GM10847 (cell line): ENCODE results near the gene MCM3.

ENCODE experiments used
- POLR2A ChIP-seq: IDR thresholded peaks from 2 replicates; pipeline ENCODE4 v1.6.1; 2011; ENCODE audit not compliant: insufficient read length; ENCODE audit errors: extremely low read depth

MCM3 gene

DNA sequence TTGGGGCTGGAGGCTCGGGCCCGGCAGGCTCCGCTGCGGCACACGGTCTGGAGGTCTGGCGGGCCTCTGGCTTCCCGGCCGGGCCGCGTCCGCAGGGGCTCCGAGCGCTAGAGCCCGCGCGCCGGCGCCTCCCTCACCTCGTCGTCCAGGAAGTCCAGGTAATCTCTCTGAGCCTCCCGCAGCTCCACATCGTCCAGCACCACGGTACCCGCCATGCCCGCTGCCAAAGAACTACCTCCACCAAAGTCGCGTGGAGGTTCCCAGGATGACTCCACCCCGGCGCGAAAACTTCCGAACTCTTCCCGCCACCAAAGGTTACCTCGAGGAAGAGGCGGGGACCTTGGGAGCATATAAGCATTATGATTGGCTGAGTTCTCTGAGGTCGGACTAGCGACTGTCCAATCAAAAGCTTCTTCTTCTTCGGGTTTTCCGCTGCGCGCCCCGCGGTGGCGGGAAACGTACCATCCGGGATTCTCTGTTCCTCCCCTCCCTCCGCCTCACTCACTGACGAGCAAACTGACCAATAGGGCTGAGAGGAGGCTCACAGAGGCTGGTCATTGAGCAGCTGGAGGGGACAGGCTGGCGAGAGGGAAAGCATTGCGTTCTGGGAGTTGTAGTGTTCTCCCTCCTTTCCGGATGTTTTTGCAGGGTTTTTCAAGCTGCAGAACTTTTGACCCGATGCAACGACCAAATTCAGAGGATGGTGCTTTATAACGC is at the start of gene MCM3:
Gene MCM3 (minus strand): TSS at position 283 of the 717 bp plus-strand sequence. CDS start 68 bp downstream, at position 215.
- peak; percentile 47 for TF ChIP-seq POLR2A

DNA sequence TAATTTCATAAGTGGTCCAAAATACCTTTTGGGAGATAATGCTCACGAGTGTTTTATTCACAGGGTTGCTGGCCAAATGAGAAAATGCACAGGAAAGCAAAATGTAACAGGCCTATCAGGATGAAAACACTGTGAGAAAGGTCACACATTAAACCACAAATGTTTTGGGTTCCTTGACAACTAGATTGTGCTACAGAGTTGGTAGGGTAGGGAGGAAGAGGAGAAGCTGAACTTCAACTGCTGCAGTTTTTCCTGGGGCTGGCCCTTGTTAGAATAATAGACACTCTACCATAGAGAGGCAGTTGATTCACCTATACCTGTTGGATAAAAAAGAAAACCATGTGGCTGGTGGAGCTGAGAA is 49.3 kb upstream of the MCM3 start:
- no peak for TF ChIP-seq POLR2A

DNA sequence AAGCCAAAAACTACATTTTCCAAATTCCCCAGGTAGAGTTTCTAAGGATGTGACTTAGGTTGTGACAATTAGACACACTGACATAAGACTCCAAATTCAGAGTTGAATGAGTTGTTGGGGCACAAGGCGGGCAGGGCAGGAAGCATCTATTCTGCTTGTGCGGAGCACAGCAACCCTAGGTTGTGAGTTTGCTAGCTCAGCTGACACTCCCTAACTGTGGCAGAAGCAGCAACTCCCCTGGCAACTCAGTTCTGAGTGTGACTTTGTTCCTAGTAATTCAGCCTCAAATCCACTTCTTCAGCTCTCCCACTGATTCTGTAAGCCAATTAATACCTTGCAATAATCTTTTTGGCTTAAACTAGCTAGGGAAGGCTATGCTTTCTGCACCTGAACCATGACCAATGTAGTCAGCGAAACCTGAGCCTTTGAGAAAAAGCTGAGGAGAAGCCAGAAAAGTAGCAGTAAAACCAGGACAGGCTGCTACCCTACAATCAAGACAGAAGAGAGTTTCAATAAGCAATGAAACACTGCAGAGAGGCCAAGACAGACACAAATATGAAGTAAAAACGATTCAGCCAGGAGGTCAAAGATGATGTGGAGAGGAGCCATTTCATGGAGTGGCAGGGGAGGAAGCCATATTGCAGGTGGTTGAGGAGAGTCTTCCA is 47.4 kb upstream of the MCM3 start:
- no peak for TF ChIP-seq POLR2A

DNA sequence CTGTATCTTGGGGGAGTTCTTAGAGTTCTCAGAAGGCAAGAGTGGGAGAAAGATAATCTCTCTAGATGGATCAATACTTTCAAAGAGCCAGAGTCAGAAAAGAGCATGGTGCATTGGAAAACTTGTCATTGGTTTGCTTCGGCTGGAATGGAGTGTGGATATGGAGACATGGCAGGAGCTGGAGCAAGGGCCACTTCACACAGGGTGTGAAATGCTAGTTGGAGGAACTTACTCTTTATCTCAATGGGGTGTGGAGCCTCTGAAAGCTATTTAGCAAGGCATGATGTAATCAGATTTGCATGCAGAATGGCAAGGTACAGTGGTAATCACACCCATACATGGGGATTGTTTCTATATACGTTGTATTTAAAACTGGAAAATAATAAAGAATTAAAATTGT is 45.9 kb upstream of the MCM3 start:
- no peak for TF ChIP-seq POLR2A

DNA sequence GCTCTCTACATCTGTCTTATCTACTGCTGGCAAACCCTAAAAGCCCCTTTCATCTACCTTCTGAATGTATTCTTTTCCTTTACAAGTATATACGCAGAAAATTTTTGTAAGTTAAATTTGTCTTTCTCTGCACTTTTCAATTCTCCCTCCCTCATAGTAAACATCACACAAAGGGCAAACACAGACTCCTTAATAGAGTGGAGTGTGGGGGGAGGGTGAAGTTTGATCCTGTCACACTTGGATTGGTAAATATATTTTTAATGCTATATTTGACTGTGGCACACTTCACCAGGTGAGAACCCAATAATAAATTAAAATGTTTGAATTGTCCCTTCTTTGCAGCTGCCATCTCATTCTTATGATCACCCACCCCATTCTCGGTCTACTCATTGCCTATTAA is 44.2 kb upstream of the MCM3 start:
- TF ChIP-seq POLR2A, result no peak

DNA sequence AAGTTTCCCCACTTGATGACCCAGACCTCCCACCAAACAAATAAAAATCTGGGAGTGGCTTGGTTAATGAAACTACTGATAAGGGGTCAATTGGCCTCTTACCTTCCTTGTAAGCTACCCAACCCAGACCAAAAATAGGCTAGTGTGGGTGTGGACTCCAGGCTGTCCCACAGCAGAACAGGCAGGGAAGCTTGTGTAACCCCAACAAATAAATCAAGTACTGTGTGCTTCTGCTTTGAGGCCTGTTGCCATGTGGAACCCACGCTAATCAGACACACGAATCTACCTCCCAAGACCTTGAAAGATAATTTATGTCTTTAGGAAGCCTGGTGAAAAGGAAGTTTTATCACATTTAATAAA is 43.7 kb upstream of the MCM3 start:
- no peak for TF ChIP-seq POLR2A

DNA sequence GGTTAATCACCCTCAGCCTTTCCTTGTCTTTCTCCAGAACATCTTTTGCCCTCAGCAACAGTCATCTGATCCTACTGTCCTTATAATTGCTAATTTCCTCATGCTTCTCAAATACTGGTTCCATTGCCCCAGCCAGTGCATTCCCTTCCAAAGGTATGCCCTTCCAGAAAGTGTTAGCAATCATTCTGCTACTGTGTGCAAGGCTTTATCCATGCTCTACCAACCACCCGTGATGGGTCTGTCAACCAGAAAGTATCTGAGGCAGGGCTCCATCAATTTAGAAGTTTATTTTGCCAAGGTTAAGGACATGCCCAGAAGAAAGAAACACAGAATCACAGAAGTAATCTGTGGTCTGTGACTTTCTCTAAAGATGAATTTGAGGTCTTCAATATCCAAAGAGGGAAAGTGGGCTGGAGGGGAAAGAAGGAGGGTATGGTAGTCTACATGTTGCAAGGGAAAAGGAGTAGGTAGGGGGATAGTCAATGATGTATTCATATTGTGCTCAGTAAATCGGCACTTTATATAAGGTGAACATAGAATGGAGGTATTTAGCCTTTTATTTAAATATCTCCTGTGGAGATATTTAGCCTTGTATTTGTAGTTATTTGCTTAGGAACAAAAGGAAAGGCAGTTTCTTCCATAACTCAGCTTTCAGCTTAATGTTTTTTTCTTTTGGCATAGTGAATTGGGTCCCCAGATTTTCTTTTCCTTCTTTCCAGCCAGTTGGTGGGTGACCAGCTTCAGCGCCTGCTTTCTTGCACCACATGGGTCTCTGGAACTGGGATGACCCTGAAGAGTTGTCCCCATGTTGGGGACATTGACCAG is 42.2 kb upstream of the MCM3 start:
- no peak for TF ChIP-seq POLR2A

DNA sequence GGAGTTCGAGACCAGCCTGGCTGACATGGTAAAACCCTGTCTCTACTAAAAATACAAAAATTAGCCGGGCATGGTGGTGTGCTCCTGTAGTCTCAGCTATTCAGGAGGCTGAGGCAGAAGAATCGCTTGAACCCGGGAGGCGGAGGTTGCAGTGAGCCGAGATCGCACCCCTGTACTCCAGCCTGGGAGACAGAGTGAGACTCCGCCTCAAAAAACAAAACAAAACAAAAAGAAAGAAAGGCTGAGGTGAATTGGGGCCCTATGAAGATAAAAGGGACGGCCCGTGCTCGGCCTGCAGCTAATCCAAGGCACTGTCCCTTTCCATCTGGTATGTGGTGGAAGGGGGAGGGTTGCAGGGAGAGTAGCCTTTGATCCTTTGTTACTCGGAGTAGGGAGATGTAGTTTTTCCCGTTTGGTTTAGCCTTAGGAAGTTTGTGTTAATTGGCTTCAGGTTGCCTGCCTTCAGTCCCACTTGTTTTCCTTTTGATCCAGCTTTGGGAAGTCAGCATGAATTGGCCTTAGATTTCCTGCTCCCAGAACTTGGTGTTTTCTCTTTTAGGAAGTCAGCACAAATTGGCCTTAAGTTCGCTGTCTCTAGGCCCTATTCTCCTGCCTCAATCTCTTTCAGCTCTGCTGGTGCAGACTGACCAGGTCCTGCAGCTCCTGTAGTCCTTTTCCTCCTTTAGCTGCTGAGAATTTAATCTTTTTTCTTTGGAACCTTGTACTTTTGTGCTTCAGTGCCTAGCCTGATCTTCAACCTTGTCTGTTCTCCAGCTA is 41.3 kb upstream of the MCM3 start:
- TF ChIP-seq POLR2A, result no peak

DNA sequence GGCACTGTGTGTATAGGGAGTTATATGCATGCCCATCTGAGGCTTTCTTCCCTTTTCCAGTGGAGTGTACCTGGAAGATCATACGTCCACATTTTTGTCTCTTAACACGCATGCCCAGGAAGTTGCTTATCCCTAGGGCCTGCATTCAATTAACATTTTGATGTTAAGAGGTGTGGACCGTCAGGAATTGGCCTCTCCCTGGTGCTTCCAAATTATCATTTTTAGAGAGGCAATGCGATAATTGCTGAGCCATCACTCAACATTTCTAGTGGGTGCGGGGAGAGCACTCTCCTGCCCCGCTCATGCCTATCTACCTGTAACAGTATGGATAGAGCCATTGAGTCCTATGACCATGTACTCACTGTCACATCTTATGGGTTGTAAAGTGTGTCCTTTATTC is 39.6 kb upstream of the MCM3 start:
- no peak for TF ChIP-seq POLR2A

DNA sequence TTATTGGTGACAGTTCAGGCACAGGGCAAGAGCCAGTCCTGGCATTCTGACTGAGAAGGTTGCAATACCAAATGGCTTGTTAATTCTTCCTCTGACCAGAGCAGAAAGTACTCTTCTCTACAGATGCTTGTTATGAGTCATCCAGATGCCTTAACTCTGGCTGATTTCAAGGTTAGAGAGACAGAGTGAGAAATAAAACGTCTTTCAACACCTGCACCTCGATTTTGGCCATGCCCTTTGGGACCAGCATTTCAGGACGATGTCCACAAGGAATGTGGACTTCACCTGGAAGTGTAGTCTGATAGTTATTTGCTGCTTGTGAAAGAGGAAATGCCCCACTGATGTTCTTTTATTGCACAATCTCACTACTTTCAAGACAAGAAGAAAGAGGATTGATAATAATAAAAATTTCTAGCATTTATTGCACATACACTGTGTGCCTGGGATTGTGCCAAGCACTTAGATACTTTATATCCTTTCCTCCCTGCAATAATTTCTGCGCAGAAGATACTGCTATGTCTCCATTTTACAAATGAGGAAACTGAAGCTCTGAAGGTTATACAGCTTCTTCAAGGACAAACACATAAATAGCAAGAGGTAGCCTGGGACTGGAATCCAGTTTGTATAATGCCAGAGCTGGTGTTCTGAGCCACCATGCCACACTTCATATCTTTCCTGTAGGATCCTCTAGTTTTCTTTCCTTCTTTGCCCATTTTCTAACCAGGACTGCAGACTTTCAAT is 33.5 kb upstream of the MCM3 start:
- TF ChIP-seq POLR2A, result no peak

DNA sequence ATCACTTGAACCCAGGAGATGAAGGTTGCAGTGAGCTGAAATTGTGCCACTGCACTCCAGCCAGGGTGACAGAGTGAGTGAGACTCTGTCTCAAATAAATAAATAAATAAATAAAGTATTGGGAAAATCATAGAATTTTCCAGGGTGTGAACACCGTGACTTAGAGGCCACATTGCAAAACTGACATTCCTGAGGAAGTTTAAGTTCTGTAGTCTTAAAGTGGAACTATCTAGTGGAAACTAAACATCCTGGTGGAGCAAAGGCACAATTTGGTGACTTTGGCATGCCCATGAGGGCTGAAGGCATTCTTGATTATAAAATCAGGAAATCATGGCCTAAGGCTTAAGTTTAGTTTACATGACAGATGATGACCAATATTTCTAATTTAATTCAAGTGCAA is 32.7 kb upstream of the MCM3 start:
- no peak for TF ChIP-seq POLR2A

DNA sequence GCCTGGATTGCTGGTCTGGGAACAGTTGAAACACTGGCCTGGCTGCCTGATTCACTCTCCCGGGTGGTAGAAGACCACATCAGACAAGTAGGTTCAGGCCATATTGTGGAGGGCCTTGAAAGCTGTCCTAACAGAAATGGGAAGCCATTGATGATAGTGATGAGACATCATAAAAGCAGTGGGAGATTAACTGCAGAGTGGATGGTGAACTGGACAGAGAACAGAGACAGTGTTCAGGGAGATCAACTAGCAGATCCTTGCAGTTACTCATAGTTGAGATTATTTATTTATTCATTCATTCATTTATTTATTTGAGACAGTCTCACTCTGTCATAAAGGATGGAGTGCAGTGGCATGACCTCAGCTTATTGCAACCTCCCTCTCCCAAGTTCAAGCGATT is 30.2 kb upstream of the MCM3 start:
- no peak for TF ChIP-seq POLR2A

DNA sequence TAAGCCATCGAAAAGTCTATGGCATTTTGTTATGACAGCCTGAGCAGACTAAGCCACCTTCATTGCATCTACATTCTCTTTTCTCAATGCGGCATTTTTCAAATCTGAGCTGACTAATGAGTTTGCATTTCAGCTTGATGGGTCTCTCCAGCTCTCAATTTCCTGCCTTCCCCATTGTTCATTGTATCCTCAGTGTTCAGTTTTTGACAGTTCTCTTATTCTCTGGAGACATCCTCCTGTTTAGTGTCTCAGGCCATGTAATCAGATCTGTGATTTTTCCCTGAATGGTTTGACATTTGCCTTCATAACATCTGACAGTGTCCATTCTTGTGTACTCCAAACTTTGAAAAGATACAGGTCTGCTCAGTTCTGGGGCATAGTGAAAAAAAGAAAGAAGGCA is 27.9 kb upstream of the MCM3 start:
- TF ChIP-seq POLR2A, result no peak

DNA sequence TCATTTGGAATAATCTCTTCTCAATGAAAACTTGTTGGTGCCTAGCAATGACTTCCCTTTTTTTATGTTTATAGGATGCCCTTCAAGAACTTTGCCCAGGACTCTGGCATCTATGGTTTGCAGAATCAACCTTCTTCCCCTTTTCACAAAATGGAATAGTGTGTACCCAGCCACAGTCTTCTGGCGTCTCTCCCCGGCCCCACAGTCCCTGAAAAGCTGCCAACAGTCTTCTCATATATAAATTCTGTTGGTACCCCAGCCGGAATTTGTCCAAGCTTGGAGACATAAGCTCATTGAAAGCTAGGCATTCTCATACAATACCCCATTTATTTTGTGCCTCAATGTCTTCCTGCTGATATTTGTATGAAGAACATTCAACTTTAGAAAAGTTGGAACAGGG is 26.4 kb upstream of the MCM3 start:
- no peak for TF ChIP-seq POLR2A

DNA sequence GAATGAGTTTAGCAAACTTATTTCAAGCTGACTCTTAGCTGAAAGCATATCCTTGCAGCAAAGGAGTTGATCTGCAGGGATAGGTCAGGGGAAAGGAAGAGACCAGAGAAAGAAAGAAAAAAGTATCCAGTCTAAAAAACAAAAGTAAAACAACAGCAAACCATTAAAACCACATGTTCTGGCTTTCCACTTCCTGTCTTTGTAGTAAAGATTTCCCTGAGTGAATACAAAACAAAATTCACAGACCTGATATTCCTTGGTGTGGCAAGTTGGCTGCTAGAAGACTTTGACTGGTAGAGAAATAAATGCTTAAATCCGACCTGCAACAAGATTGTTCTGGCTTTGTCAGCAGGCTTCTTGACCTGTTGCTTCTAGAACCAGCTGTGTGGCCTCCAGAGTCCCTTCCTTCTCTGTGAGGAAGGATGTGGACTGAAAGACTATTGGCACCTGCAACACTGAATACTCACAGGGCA is 23.4 kb upstream of the MCM3 start:
- no peak for TF ChIP-seq POLR2A
